Lung (tissue), 12 donors: ENCODE measurements around the gene GAB2. TPM values are rescaled to one million over a fixed set of nuclear protein-coding genes. Genes with fewer than 3 reads are reported as not detected.

ENCODE experiments used
- ATAC-seq: fragments of 200-7000 bp; cut with Tn5 transposase; one replicate; pipeline ENCODE4 v1.9.1; 2020; ENCODE audit warnings: moderate number of reproducible peaks; ENCODE audit not compliant: insufficient read depth, low FRiP score
- DNase-seq, 3 donors: peaks; one replicate each; pipeline ENCODE4 v3.0.0-alpha.2; 2013 to 2017
- H3K27ac ChIP-seq, 2 donors: one replicate each; pipeline ENCODE4 v1.5.1; 2013; ENCODE audit warnings: mild to moderate bottlenecking in 2 of 2, moderate library complexity in 2 of 2, control low read depth in 1 of 2, inconsistent platforms in 1 of 2, low read depth in 1 of 2, low read length in 1 of 2
- H3K27me3 ChIP-seq, 3 donors: one replicate each; pipeline ENCODE4 v1.5.1; 2013; ENCODE audit warnings: low read length in 2 of 3; ENCODE audit not compliant: control insufficient read depth in 3 of 3, insufficient read depth in 3 of 3
- H3K36me3 ChIP-seq, 4 donors: one replicate each; pipeline ENCODE4 v1.5.1; 2013; ENCODE audit warnings: low read length in 4 of 4, mild to moderate bottlenecking in 1 of 4, moderate library complexity in 1 of 4; ENCODE audit not compliant: control insufficient read depth in 4 of 4, insufficient read depth in 4 of 4
- H3K4me1 ChIP-seq, 5 donors: one replicate each; pipeline ENCODE4 v1.5.1; 2013; ENCODE audit warnings: low read length in 5 of 5, mild to moderate bottlenecking in 2 of 5, moderate library complexity in 1 of 5; ENCODE audit not compliant: control insufficient read depth in 5 of 5, insufficient read depth in 5 of 5
- H3K4me3 ChIP-seq: one replicate; pipeline ENCODE4 v1.5.1; 2013; ENCODE audit warnings: mild to moderate bottlenecking, control low read depth, moderate library complexity
- H3K9ac ChIP-seq, 2 donors: one replicate each; pipeline ENCODE4 v1.5.1; 2013; ENCODE audit warnings: low read length in 2 of 2, control low read depth in 1 of 2; ENCODE audit not compliant: insufficient read depth in 1 of 2
- H3K9me3 ChIP-seq, 4 donors: one replicate each; pipeline ENCODE4 v1.5.1; 2013; ENCODE audit warnings: low read length in 3 of 4, mild to moderate bottlenecking in 1 of 4, moderate library complexity in 1 of 4; ENCODE audit not compliant: control insufficient read depth in 4 of 4, insufficient read depth in 3 of 4
- CTCF ChIP-seq: IDR thresholded peaks from 2 replicates; pipeline ENCODE4 v1.5.1; 2012; ENCODE audit warnings: mild to moderate bottlenecking; ENCODE audit errors: control extremely low read depth, extremely low read depth
- WGBS, 2 donors: extraction: QIAGEN DNeasy Blood & Tissue Kit; methylation state at CpG; one replicate each; pipeline ENCODE4 v1.1.7; 2013; 5-methylcytosine and 5-hydroxymethylcytosine counted together
- polyA plus RNA-seq, 2 donors: library from polyadenylated mRNA; stranded (reverse); fragments of 200-250 nt; gene quantifications; one replicate each; pipeline ENCODE4 v1.2.1, GENCODE V29; 2013
- total RNA-seq, 2 donors: library from RNA; depleted of rRNA in 1 of 2; stranded (reverse); fragments of >200 nt in 1 of 2; gene quantifications; one replicate each; pipeline ENCODE4 v1.2.1, GENCODE V29; 2014 to 2021
- donor health status: control.
- donor health status: control.
- donor health status: Bipolar disorder and iron deficiency.
- donor health status: healthy.
- donor health status: DM: yes; HTN: yes; CAD: no.

The GAB2 gene
- total and polyA plus RNA-seq, 4 donors, result 17.8 to 47.9 (median 23.1) TPM

GRCh38 chr11:78208257-78209165, 209.1 kb downstream of the GAB2 start:
- ATAC-seq, result no peak
- 92 to 93% methylated on average over 16 of the region's 16 CpGs for WGBS, 2 donors
- H3K27ac ChIP-seq, result no peak overlapping the region
- no peaks in the 10 kb centered on the region for H3K9me3 ChIP-seq
- no peak overlapping the region for H3K4me3 ChIP-seq
- peaks cover 0 to 3% (median 0%) of the 10 kb centered on the region in 5 donors for H3K4me1 ChIP-seq
- H3K36me3 ChIP-seq, result peaks cover 0 to 32% (median 17%) of the 10 kb centered on the region in 4 donors
- no peak for DNase-seq
- no peak overlapping the region for H3K9ac ChIP-seq
- H3K27me3 ChIP-seq, result no peaks in the 10 kb centered on the region
- no peak for TF ChIP-seq CTCF

- WGBS, 2 donors, result 94% methylated on average over 11 of the region's 11 CpGs
- no peak for TF ChIP-seq CTCF
- Histone ChIP-seq H3K36me3 (peaks cover 0 to 26% (median 15%) of the 10 kb centered on the region in 4 donors), H3K4me1 (peaks cover 0 to 4% (median 0%) of the 10 kb centered on the region in 5 donors), H3K27me3 (no peaks in the 10 kb centered on the region), H3K9ac (no peak overlapping the region), H3K27ac (no peak overlapping the region), H3K9me3 (no peaks in the 10 kb centered on the region), H3K4me3 (no peak overlapping the region)
- DNase-seq, result no peak
- no peak for ATAC-seq
Measured at GRCh38 chr11:78207532-78208256, 209.9 kb downstream of the GAB2 start.

DNA sequence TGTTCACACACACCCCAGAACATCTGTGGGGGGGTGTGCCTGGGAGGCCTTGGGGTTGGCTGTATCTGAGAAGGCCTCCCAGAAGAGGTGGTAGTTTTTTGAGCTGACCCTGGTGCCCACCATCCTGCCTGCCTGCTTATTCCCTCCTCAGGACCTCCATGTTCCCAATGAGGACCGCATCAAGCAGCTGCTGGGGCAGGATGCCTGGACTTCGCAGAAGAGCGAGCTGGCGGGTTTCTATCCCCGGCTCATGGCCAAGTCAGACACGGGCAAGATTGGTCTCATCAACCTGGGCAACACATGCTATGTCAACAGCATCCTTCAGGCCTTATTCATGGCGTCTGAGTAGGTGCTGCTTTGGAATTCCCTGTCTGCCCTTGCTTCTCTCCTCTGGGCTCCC, 211.9 kb downstream of the GAB2 start:
- Histone ChIP-seq H3K27me3 (no peaks in the 10 kb centered on the region), H3K9ac (no peak overlapping the region), H3K36me3 (peaks cover 0 to 32% (median 13%) of the 10 kb centered on the region in 4 donors), H3K4me1 (peaks cover 0 to 5% (median 0%) of the 10 kb centered on the region in 5 donors), H3K4me3 (no peak overlapping the region), H3K9me3 (no peaks in the 10 kb centered on the region), H3K27ac (no peak overlapping the region)
- no peak for TF ChIP-seq CTCF
- WGBS, 2 donors, result 93 to 98% methylated on average over 7 of the region's 7 CpGs
- ATAC-seq (no peak), DNase-seq (no peak)
